GM19035 (cell line): Measurements from ENCODE around the gene LIPA.
"Not testable (repeated sequence)": the region's sequence is repeated elsewhere in the genome, so short reads cannot be mapped to it uniquely, and the experiment has no call there.

Source experiments
- ATAC-seq: cut with Tn5 transposase; IDR thresholded peaks from one replicate; pipeline ENCODE4 v1.9.1; 2021; ENCODE audit not compliant: unreplicated experiment

The LIPA gene

GRCh38 chr10:89271532-89271931 is 20.0 kb upstream of the LIPA start:
- no peak for ATAC-seq

- ATAC-seq, result no peak
Measured at GRCh38 chr10:89270153-89270483, 18.5 kb upstream of the LIPA start.

GRCh38 chr10:89269433-89270152 is 18.0 kb upstream of the LIPA start:
- ATAC-seq, result no peak

GRCh38 chr10:89266721-89267453 is 15.3 kb upstream of the LIPA start:
- no peak for ATAC-seq

- no peak for ATAC-seq
Measured at GRCh38 chr10:89263531-89263930, 12.0 kb upstream of the LIPA start.

- no peak for ATAC-seq
Measured at GRCh38 chr10:89263091-89263490, 11.5 kb upstream of the LIPA start.

- ATAC-seq, result no peak
Measured at GRCh38 chr10:89262086-89263051, 10.8 kb upstream of the LIPA start.

- ATAC-seq, result no peak
Measured at GRCh38 chr10:89258881-89259280, 7.3 kb upstream of the LIPA start.

- no peak for ATAC-seq
Measured at GRCh38 chr10:89257581-89257980, 6.0 kb upstream of the LIPA start.

GRCh38 chr10:89256962-89257361 is 5.4 kb upstream of the LIPA start:
- no peak for ATAC-seq

GRCh38 chr10:89256340-89256739 is 4.8 kb upstream of the LIPA start:
- ATAC-seq, result no peak

- ATAC-seq, result no peak
Measured at GRCh38 chr10:89255793-89256192, 4.2 kb upstream of the LIPA start.

- ATAC-seq, result not testable (repeated sequence)
Measured at GRCh38 chr10:89255091-89255579, 3.6 kb upstream of the LIPA start.

- no peak for ATAC-seq
Measured at GRCh38 chr10:89252225-89252585, 630 bp upstream of the LIPA start.

GRCh38 chr10:89250865-89251408 is 638 bp downstream of the LIPA start:
- no peak for ATAC-seq

GRCh38 chr10:89248990-89249389 is 2.6 kb downstream of the LIPA start:
- no peak for ATAC-seq

GRCh38 chr10:89247623-89248022 is 4.0 kb downstream of the LIPA start:
- not testable (repeated sequence) for ATAC-seq

- peak; percentile 57 for ATAC-seq
Measured at GRCh38 chr10:89245802-89246201, 5.8 kb downstream of the LIPA start.

- no peak for ATAC-seq
Measured at GRCh38 chr10:89242840-89243568, 8.6 kb downstream of the LIPA start.

GRCh38 chr10:89242345-89242684 is 9.3 kb downstream of the LIPA start:
- no peak for ATAC-seq
